ENCODE data around the gene RNASE13. TPM values are rescaled to one million over a fixed set of nuclear protein-coding genes. Genes with fewer than 3 reads are reported as not detected.

Gene RNASE13
- total RNA-seq, 1 experiment from 2014 or later = 0.15 TPM

DNA sequence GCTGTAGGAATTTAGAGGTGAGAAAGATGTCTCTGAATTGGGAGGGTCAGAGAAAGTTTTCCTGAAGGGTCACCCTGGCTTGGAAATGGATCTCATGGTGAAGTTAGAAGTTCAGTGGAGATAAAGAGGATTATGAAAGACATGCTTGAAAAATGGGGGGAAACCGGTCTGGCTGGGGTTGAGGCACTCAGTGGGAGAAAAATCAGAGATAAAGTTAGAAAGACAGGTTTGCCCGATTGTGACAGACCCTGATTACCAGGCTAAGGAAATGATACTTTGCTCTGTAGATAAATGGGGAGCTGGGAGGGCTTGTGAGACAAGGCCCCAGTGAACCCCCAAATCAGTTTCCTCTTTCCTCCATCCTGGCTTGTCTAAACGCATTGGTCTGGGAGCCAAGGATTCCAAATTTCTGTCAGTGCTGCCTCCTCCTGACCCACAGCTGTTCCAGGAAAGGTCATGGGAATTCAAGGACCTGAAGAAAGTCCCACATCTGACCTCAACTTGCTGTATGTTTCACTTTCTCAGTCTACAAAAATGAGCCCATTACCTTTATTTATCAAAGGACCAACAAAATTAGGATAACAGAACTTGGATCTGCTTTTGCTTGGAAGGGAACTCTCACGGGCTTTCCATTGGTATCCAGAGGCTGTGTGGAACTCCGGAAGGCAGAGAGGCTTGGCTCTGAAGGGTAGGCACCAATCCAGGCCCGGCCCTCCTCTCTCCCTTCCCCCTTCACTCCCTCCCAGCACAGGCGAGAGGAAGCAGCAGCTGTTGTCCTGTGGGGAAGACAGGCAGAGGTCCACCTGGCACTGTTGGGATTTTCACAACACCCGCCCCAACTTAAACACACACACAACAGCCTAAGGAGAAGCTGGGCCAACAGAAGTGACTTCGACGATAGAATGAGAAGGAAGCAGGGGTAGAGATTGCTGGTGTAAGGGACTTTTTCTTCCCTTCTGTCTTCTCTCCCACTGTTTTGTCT is 4.1 kb upstream of the RNASE13 start:
- no peak overlapping the region for H2AFZ ChIP-seq (ENCODE audit: low read depth, low read length, poor library complexity, severe bottlenecking)
- H3K9ac ChIP-seq (ENCODE audit: low read length) = no peak overlapping the region
- no peak for TF ChIP-seq EGR1 (IDR thresholded peaks at IDR 0.05; ENCODE audit: low read depth)
- no peak for TF ChIP-seq ZNF274 (IDR thresholded peaks at IDR 0.05; ENCODE audit: low read depth, low read length)
- TF ChIP-seq, protein P1, sequence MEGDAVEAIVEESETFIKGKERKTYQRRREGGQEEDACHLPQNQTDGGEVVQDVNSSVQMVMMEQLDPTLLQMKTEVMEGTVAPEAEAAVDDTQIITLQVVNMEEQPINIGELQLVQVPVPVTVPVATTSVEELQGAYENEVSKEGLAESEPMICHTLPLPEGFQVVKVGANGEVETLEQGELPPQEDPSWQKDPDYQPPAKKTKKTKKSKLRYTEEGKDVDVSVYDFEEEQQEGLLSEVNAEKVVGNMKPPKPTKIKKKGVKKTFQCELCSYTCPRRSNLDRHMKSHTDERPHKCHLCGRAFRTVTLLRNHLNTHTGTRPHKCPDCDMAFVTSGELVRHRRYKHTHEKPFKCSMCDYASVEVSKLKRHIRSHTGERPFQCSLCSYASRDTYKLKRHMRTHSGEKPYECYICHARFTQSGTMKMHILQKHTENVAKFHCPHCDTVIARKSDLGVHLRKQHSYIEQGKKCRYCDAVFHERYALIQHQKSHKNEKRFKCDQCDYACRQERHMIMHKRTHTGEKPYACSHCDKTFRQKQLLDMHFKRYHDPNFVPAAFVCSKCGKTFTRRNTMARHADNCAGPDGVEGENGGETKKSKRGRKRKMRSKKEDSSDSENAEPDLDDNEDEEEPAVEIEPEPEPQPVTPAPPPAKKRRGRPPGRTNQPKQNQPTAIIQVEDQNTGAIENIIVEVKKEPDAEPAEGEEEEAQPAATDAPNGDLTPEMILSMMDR (IDR thresholded peaks at IDR 0.05 in 2 of 3, conservative IDR thresholded peaks at IDR 0.05 in 1 of 3; ENCODE audit: borderline replicate concordance in 1 of 3, insufficient read depth in 1 of 3, low read depth in 2 of 3, low read length in 2 of 3) = no peak
- TF ChIP-seq ELF1 (IDR thresholded peaks at IDR 0.05; ENCODE audit: borderline replicate concordance, low read depth) = no peak
- no peak for TF ChIP-seq YY1 (IDR thresholded peaks at IDR 0.05; ENCODE audit: extremely low read depth, insufficient replicate concordance, low read depth, low read length)
- TF ChIP-seq, protein P2, sequence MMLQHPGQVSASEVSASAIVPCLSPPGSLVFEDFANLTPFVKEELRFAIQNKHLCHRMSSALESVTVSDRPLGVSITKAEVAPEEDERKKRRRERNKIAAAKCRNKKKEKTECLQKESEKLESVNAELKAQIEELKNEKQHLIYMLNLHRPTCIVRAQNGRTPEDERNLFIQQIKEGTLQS (IDR thresholded peaks at IDR 0.05) = no peak
- TF ChIP-seq SIN3A (IDR thresholded peaks at IDR 0.05; ENCODE audit: low read depth) = no peak
- TF ChIP-seq EZH2 (IDR thresholded peaks at IDR 0.05) = no peak
- TF ChIP-seq POLR2AphosphoS5 (IDR thresholded peaks at IDR 0.05; ENCODE audit: low read depth, low read length) = no peak
- no peak for TF ChIP-seq ZFX (IDR thresholded peaks at IDR 0.05)
- no peak for TF ChIP-seq FOSL1 (IDR thresholded peaks at IDR 0.05; ENCODE audit: low read depth)
- TF ChIP-seq CBX3 (IDR thresholded peaks at IDR 0.05; ENCODE audit: low read depth) = no peak
- no peaks in the 10 kb centered on the region; the same call in 1 of the 2 replicates for H3K27me3 ChIP-seq (ENCODE audit: insufficient read depth, low read length)
- H3K27ac ChIP-seq (ENCODE audit: low read depth, low read length) = no peak overlapping the region
- H3K4me3 ChIP-seq (replicated peaks in 1 of 2; ENCODE audit: low read depth in 1 of 2, low read length in 2 of 2) = no peak overlapping the region
- POLR2A ChIA-PET = no interaction called here
- DNase-seq (ENCODE audit: low read depth, low spot score) = no peak
- H3K36me3 ChIP-seq (ENCODE audit: control insufficient read depth in 1 of 2, insufficient read depth in 2 of 2, low read length in 2 of 2) = no peaks in the 10 kb centered on the region
- RAD21 ChIA-PET (ENCODE audit: low non-redundant PET in 1 of 2, low total read pairs in 2 of 2, uncharacterized antibody in 2 of 2, unreplicated experiment in 2 of 2) = interaction anchor here (1.9 to 2.2 kb wide), 2 partner anchors 24 kb away, joined by 24 to 30 read pairs; no protein-coding TSS in a partner anchor
- no peak for ATAC-seq
- no TSS peak for BruUV-seq (replicated peaks)
- peaks cover 0 to 7% of the 10 kb centered on the region in 2 experiments; a peak in 1 of 4 replicates for H3K4me1 ChIP-seq (ENCODE audit: control insufficient read depth in 1 of 2, insufficient read depth in 2 of 2, low read length in 2 of 2)
- no peaks in the 10 kb centered on the region for H4K20me1 ChIP-seq (ENCODE audit: insufficient read depth)
- intact Hi-C loops (cut with micrococcal nuclease) = no loop called here
- H3K9me3 ChIP-seq (ENCODE audit: control insufficient read depth in 1 of 2, insufficient read depth in 1 of 2, low read depth in 1 of 2, low read length in 2 of 2) = no peaks in the 10 kb centered on the region
- no peak overlapping the region for H3K4me2 ChIP-seq (ENCODE audit: low read length)
- no peaks in the 10 kb centered on the region for H3K79me2 ChIP-seq (ENCODE audit: insufficient read depth, low read length)
- H3K9me2 ChIP-seq (ENCODE audit: insufficient read depth) = no peaks in the 10 kb centered on the region
- CTCF ChIA-PET = interaction anchor here (0.7 to 5.4 kb wide), 7 partner anchors 10 to 181 kb away, joined by 3 to 148 read pairs (median 8); no protein-coding TSS in a partner anchor
